ENCODE data around the gene ANK3. TPM values are rescaled to one million over a fixed set of nuclear protein-coding genes. Genes with fewer than 3 reads are reported as not detected.

ANK3 gene
- total and polyA plus RNA-seq, 10 donors: 2.0 to 133 (median 62.9) TPM

DNA sequence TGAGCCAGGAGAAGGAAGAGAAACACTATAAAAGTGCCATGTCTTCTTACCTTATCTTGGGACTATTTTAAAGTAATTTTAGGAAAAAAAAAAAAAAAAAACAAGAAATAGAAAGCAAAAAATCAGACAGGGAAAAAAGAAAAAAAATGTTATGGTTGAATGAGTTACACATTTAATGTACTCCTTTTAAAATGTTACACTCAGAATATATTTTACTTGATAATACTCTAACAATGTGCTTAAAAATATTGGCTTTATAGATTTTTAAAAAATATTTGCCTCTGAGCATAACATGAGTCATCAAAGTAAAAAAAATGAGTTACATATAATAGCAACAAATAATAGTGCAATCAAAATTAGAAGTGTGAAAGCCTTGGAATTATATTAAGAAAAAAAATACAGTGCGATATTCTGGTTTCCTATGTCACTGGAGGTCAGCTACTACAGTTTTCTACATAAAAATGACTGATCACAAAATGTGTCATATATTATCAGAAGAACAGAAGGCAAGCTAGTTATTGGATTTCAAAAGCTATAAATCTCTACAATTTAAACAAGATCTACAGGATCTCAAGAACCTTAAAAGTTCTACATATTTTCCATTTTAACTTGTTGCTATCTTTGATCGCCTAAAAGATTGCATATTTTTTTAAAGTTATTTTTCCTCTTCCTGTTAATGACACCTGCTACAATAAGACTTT is 252.2 kb downstream of the ANK3 start:
- intact Hi-C loops (cut with DNase I; ENCODE audit: low total_unique reads): no loop called here
- no peak overlapping the region for H3K27ac ChIP-seq
- H3K36me3 ChIP-seq: peaks cover 0 to 4% (median 0%) of the 10 kb centered on the region in 6 donors
- H3K9me3 ChIP-seq: no peaks in the 10 kb centered on the region
- no peak for DNase-seq
- WGBS, 5 donors: 72 to 92% (median 81%) methylated on average over 2 of the region's 2 CpGs
- H3K4me1 ChIP-seq: no peaks in the 10 kb centered on the region
- no peak overlapping the region for H3K4me3 ChIP-seq
- no peaks in the 10 kb centered on the region for H3K27me3 ChIP-seq (replicated peaks in 1 of 7)
- TF ChIP-seq POLR2A (IDR thresholded peaks at IDR 0.05): no peak
- TF ChIP-seq POLR2AphosphoS5 (IDR thresholded peaks at IDR 0.05): no peak
- TF ChIP-seq, protein P1, sequence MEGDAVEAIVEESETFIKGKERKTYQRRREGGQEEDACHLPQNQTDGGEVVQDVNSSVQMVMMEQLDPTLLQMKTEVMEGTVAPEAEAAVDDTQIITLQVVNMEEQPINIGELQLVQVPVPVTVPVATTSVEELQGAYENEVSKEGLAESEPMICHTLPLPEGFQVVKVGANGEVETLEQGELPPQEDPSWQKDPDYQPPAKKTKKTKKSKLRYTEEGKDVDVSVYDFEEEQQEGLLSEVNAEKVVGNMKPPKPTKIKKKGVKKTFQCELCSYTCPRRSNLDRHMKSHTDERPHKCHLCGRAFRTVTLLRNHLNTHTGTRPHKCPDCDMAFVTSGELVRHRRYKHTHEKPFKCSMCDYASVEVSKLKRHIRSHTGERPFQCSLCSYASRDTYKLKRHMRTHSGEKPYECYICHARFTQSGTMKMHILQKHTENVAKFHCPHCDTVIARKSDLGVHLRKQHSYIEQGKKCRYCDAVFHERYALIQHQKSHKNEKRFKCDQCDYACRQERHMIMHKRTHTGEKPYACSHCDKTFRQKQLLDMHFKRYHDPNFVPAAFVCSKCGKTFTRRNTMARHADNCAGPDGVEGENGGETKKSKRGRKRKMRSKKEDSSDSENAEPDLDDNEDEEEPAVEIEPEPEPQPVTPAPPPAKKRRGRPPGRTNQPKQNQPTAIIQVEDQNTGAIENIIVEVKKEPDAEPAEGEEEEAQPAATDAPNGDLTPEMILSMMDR (IDR thresholded peaks at IDR 0.05 in 8 of 11, conservative IDR thresholded peaks at IDR 0.05 in 3 of 11): no peak

DNA sequence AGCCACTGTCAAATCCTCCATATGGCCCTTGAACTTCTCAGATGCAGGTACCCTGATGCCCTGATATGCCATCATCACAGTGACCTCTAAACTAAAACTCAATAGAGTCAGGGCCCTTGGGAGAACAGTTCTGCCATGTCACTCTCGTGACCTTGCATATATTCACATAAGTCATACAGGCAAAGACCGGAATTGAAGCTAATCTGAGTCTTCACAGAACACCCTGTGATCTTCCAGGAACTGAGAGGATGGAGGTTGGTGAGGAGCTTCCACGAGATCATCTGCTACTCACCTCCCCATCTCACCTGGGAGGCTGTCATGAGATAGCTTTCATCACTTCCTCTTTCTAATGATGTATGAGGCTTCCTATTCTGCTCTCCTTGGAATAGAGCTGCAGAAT is 254.7 kb downstream of the ANK3 start:
- Histone ChIP-seq H3K4me1 (no peaks in the 10 kb centered on the region), H3K4me3 (no peak overlapping the region), H3K9me3 (no peaks in the 10 kb centered on the region), H3K27ac (no peak overlapping the region), H3K36me3 (peaks cover 0 to 4% (median 0%) of the 10 kb centered on the region in 6 donors), H3K27me3 (replicated peaks in 1 of 7) (no peaks in the 10 kb centered on the region)
- no peak for TF ChIP-seq POLR2A (IDR thresholded peaks at IDR 0.05)
- no peak for TF ChIP-seq POLR2AphosphoS5 (IDR thresholded peaks at IDR 0.05)
- TF ChIP-seq, protein P1 (IDR thresholded peaks at IDR 0.05 in 8 of 11, conservative IDR thresholded peaks at IDR 0.05 in 3 of 11): no peak
- intact Hi-C loops (cut with DNase I; ENCODE audit: low total_unique reads): no loop called here
- no peak for DNase-seq
- WGBS, 5 donors: 68 to 85% (median 76%) methylated on average over 3 of the region's 3 CpGs

- DNase-seq: no peak
- Histone ChIP-seq H3K27me3 (replicated peaks in 1 of 7) (no peaks in the 10 kb centered on the region), H3K4me1 (no peaks in the 10 kb centered on the region), H3K27ac (no peak overlapping the region), H3K4me3 (no peak overlapping the region), H3K36me3 (peaks cover 0 to 4% (median 0%) of the 10 kb centered on the region in 6 donors), H3K9me3 (no peaks in the 10 kb centered on the region)
- WGBS, 5 donors: 94 to 100% (median 97%) methylated on average over 1 of the region's 1 CpG
- intact Hi-C loops (cut with DNase I; ENCODE audit: low total_unique reads): no loop called here
- no peak for TF ChIP-seq POLR2AphosphoS5 (IDR thresholded peaks at IDR 0.05)
These were observed 255.1 kb downstream of the ANK3 start for GRCh38 chr10:60134548-60134947.

DNA sequence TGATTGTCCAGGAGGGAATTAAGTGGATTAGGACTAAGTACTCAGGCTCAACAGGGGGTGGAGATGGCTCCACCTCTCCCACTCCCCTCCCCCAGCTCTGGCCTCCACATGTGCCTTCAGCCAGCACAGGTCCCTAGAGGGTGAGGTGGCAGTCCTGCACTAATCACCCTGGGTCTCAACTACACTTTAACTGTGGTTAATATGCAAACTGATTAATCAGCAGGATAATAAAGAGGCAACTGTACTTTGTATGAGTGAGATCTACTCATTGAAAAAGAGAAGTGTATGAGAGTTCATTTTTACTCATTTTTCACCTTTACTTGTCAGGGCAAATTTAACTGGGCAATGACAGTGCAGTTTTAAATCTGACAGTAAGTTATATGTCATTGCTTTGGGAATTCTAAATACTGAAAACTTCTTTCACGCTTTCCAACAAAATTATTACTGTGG is 259.5 kb downstream of the ANK3 start:
- Histone ChIP-seq H3K36me3 (peaks cover 0 to 8% (median 0%) of the 10 kb centered on the region in 6 donors), H3K4me1 (no peaks in the 10 kb centered on the region), H3K27ac (no peak overlapping the region), H3K9me3 (no peaks in the 10 kb centered on the region), H3K27me3 (replicated peaks in 1 of 7) (no peaks in the 10 kb centered on the region), H3K4me3 (no peak overlapping the region)
- no peak for DNase-seq
- intact Hi-C loops (cut with DNase I; ENCODE audit: low total_unique reads): no loop called here
- TF ChIP-seq POLR2AphosphoS5 (IDR thresholded peaks at IDR 0.05) (no peak), POLR2A (IDR thresholded peaks at IDR 0.05) (no peak)
- TF ChIP-seq, protein P1 (IDR thresholded peaks at IDR 0.05 in 8 of 11, conservative IDR thresholded peaks at IDR 0.05 in 3 of 11): no peak
- 50 to 70% (median 55%) methylated on average over 1 of the region's 1 CpG for WGBS, 5 donors

Data from spleen (tissue), 11 donors.